COLO829 (cell line): ENCODE data around the gene CHPF2.

ENCODE experiments used
- DNase-seq: peaks from one replicate; pipeline ENCODE4 v3.0.0; 2012; ENCODE audit warnings: low spot score

Gene CHPF2, protein sequence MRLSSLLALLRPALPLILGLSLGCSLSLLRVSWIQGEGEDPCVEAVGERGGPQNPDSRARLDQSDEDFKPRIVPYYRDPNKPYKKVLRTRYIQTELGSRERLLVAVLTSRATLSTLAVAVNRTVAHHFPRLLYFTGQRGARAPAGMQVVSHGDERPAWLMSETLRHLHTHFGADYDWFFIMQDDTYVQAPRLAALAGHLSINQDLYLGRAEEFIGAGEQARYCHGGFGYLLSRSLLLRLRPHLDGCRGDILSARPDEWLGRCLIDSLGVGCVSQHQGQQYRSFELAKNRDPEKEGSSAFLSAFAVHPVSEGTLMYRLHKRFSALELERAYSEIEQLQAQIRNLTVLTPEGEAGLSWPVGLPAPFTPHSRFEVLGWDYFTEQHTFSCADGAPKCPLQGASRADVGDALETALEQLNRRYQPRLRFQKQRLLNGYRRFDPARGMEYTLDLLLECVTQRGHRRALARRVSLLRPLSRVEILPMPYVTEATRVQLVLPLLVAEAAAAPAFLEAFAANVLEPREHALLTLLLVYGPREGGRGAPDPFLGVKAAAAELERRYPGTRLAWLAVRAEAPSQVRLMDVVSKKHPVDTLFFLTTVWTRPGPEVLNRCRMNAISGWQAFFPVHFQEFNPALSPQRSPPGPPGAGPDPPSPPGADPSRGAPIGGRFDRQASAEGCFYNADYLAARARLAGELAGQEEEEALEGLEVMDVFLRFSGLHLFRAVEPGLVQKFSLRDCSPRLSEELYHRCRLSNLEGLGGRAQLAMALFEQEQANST

GRCh38 chr7:151232091-151232916 lies at the start of gene CHPF2:
Gene CHPF2 (plus strand): TSS chr7:151232483. CDS start chr7:151234012, 1,529 bp downstream.
- DNase-seq, result peak; percentile 78

- no peak for DNase-seq
Observed at GRCh38 chr7:151185762-151186639, 46.3 kb upstream of the CHPF2 start.

DNA sequence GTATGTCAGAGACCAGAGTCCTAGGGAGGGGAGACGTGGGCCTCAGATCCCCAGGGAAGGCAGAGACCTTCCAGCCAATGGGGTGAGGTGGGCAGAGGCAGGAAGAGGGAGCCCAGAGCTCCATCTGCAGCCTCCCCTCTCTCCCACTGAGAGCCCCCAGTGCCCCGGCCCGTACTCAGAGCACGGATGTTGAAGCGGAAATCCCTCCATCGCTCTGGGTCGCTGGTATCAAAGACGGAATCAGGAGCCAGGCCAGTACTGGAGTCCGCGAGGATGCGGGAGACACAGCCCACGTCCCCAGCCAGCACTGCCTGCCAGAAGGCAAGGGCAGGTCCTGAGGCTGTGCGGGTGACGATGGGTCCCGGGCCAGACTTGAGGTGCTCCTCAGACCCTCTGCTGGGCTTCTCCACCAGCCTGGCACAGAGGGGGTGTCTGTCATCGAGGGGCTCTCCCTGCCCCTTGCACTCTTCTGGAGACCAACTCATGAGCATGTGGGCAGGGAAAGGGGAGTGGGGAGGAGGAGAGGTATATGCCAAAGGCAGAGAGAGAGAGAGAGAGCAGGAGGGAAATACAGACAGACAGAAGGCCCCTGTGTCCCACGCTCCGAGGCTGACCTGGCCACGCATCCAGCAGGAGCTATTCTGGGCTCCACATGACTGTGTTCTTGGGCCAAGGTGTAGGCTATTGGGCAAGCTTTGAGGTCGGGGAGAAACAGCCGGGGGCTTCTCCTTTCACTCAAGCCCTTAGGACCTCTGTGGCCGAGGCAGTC lies 45.5 kb upstream of the CHPF2 start, which contains the start of gene ASB10:
Gene ASB10, minus strand, starts transcription at position 611 of the 769 bp plus-strand sequence. Its CDS starts 120 bp downstream, at position 491.
- no peak for DNase-seq

GRCh38 chr7:151187409-151188251 lies 44.7 kb upstream of the CHPF2 start:
- DNase-seq, result no peak

- no peak for DNase-seq
Observed at GRCh38 chr7:151188252-151188542, 44.1 kb upstream of the CHPF2 start.

DNA sequence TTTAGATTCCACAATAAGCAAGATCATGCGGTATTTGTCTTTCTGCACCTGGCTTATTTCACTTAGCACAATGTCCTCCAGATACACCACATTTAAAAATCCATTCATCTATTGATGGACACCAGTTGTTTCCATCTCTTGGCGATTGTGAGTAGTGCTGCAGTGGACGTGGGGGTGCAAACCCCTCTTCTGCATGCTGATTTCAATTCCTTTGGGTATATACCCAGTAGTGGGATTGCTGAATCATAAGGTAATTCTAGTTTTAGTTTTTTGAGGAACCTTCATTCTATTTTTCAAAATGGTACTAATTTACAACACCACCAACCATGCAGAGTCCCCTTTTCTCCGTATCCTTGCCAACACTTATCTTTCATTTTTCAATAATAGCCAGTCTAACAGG lies 43.2 kb upstream of the CHPF2 start:
- no peak for DNase-seq

GRCh38 chr7:151191544-151191943 lies 40.7 kb upstream of the CHPF2 start:
- DNase-seq, result no peak

DNA sequence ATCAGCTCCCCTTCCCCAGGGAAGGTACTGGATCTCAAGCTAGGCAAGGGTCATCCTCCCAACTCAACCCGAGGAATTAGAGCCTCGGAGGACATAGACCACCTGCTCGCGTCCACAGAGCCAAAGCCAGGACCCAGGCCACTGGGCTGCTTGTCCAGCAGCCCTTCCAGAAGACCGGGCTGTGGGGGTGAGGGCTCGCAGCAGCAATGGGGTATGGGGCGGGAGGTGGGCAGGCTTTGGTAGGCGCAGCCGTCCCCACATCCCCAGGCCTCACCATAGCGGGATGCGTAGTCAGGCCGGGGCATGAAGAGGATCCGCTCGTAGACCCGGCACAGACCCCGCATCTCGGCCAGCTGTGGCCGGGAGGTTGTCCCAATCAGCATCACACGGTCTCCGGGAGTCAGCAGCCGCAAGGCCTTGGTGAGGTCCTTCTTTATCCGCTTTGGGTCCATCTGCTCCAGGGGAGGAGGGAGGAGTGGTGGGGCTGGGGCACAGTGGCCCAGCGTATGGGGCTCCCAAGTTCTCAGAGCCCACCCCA lies 40.2 kb upstream of the CHPF2 start:
- no peak for DNase-seq

GRCh38 chr7:151193203-151193978 lies 38.9 kb upstream of the CHPF2 start:
- DNase-seq, result no peak

DNA sequence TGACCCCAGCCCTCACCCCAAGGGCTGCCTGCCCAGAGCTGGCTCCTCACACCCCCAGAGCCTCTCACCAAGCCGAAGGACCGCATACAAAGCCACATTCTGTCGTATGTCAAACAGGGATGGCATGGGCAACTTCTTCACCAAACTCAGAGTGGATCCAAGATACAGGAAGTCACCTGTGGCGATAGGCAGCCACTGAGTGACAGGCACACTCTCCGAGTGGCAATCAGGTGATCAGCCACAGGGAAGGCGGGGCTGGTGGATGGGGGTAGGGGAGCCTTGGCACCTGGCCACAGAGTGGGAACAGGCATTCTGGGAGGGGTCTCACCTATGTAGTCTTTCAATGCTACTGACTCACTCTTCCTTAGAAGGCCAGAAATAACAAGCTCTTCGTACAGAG lies 38.1 kb upstream of the CHPF2 start:
- DNase-seq, result no peak

DNA sequence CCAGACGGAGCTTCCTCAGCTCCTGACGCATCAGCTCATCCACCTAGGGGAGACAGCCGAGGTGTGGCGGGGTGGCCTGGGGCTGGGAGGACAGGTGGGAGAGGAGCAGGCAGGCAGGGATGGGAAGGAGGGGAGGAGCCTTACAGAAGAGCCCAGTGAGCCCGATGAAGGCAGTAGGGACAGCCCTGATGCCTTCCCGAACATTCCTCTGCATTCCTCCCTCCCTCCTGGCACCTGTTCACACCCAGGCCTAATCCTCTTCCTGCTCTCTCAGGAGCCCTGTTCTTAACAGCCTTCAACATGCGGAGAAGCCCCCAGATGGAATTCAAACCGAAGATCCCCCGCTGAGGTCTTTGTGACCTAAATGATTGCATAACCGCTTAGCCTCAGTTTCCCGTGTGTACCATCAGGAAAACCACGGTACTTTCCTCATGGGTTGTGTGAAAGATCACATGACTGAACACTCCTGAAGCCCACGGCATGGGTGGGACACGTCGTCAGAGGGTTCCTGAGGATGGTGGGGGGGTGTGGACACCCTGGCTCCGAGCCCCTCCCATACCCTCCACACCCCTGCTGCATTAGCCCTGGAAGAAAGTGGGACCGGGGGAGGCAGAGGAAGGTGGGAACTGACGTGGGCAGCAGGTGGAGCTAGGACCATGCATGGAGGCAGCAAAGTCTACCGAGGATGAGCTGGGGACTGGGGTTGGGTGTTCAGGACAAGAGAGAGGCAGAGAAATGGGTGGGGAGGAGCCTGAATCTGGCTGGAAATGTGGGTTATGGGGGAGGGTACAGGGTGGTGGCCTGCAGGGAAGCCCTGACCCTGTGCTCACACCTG lies 36.5 kb upstream of the CHPF2 start:
- DNase-seq, result no peak

- no peak for DNase-seq
Observed at GRCh38 chr7:151197932-151198331, 34.4 kb upstream of the CHPF2 start.

- no peak for DNase-seq
Observed at GRCh38 chr7:151198945-151199848, 33.1 kb upstream of the CHPF2 start.

GRCh38 chr7:151201344-151201743 lies 30.9 kb upstream of the CHPF2 start:
- DNase-seq, result no peak

- DNase-seq, result no peak
Observed at GRCh38 chr7:151201751-151202150, 30.5 kb upstream of the CHPF2 start.

GRCh38 chr7:151202836-151203235 lies 29.4 kb upstream of the CHPF2 start:
- DNase-seq, result no peak
